HG02588 (cell line): ENCODE data around the gene HYAL4.
"Not testable (repeated sequence)": the region's sequence is repeated elsewhere in the genome, so short reads cannot be mapped to it uniquely, and the experiment has no call there.

Experiments used
- ATAC-seq: cut with Tn5 transposase; IDR thresholded peaks from one replicate; pipeline ENCODE4 v1.9.1; 2021; ENCODE audit warnings: mild to moderate bottlenecking, moderate library complexity; ENCODE audit not compliant: unreplicated experiment

HYAL4 gene

DNA sequence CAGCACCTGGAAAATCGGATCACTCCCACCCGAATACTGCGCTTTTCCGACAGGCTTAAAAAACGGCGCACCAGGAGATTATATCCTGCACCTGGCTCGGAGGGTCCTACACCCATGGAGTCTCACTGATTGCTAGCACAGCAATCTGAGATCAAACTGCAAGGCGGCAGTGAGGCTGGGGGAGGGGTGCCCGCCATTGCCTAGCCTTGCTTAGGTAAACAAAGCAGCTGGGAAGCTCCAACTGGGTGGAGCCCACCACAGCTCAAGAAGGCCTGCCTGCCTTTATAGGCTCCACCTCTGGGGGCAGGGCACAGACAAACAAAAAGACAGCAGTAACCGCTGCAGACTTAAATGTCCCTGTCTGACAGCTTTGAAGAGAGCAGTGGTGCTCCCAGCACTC lies 49.8 kb downstream of the HYAL4 start:
- ATAC-seq: not testable (repeated sequence)

GRCh38 chr7:123901101-123901500 lies 56.1 kb downstream of the HYAL4 start:
- ATAC-seq: no peak

GRCh38 chr7:123905714-123906113 lies 60.7 kb downstream of the HYAL4 start:
- ATAC-seq: no peak

- no peak for ATAC-seq
Observed at GRCh38 chr7:123916240-123916724, 71.3 kb downstream of the HYAL4 start.

DNA sequence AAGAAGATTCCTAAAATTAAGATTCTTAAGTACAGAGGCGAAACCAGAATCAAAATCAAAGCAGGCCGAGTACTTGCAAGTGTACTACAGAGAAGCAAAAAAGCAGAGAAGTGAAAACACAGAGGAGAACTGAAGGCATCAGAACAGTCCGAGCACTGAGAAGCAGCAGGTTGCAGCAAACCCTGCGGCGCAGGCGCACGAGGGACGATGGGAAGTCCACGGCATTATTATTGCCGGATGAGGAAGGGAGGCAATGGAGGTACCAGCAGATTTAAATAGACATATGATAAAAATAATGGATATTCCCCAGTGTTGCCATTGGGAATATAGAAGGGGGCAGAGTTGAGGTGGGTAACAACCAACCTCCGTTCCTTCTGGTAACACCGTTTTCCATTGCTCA lies 72.9 kb downstream of the HYAL4 start:
- no peak for ATAC-seq

GRCh38 chr7:123918309-123918708 lies 73.3 kb downstream of the HYAL4 start:
- no peak for ATAC-seq

- ATAC-seq: no peak
Observed at GRCh38 chr7:123923599-123923998, 78.6 kb downstream of the HYAL4 start.

DNA sequence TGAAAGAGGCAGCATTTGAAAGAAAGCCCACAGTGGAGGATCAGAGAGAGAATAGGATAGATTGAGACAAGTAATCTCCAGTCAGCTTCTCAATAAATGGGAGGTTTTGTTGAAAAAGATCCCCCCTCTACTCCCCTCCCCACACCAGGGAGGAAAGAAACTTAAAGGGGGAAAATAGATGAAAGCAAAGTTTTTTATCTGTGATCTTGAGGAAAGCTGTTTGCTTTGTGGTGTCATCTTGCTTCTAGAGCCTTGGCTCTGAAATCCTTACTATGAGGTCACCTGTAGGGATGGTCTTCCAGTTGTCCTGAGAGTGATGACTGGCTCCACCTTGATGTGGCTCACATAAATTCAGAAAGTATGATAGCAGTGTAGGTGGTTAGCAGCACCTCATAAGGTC lies 80.0 kb downstream of the HYAL4 start, which contains the start of gene SPAM1:
TSS of gene SPAM1 (plus strand) at position 301 of the 400 bp plus-strand sequence. CDS start 28,330 bp downstream, outside the sequence.
- no peak for ATAC-seq
